Fibroblast of the aortic adventitia (primary cell): ENCODE data around the gene ARFGEF3. TPM values are rescaled to one million over a fixed set of nuclear protein-coding genes. Genes with fewer than 3 reads are reported as not detected.

ENCODE experiments used
- DNase-seq: peaks from one replicate; pipeline ENCODE4 v3.0.0-alpha.2; 2010; ENCODE audit warnings: low read depth
- H3K4me3 ChIP-seq: 2 replicates; pipeline ENCODE4 v1.5.1; 2011; ENCODE audit warnings: low read depth, mild to moderate bottlenecking, control low read depth, low read length, moderate library complexity
- CTCF ChIP-seq: IDR thresholded peaks from 2 replicates; pipeline ENCODE4 v1.5.1; 2011; ENCODE audit warnings: mild to moderate bottlenecking, low read length, control low read depth, inconsistent platforms; ENCODE audit not compliant: insufficient read depth
- total RNA-seq: library from RNA; depleted of rRNA; stranded (reverse); fragments of >200 nt; gene quantifications from 2 replicates; pipeline ENCODE4 v1.2.3, GENCODE V29; 2012; ENCODE audit warnings: low replicate concordance

ARFGEF3 gene
- total RNA-seq, 1 donor, result 0.09 TPM

GRCh38 chr6:138222901-138223546, 61.3 kb downstream of the ARFGEF3 start:
- H3K4me3 ChIP-seq, result no peak overlapping the region
- DNase-seq, result peak; percentile 9
- no peak for TF ChIP-seq CTCF

GRCh38 chr6:138225953-138226352, 64.2 kb downstream of the ARFGEF3 start:
- TF ChIP-seq CTCF, result no peak
- no peak for DNase-seq
- H3K4me3 ChIP-seq, result no peak overlapping the region

DNA sequence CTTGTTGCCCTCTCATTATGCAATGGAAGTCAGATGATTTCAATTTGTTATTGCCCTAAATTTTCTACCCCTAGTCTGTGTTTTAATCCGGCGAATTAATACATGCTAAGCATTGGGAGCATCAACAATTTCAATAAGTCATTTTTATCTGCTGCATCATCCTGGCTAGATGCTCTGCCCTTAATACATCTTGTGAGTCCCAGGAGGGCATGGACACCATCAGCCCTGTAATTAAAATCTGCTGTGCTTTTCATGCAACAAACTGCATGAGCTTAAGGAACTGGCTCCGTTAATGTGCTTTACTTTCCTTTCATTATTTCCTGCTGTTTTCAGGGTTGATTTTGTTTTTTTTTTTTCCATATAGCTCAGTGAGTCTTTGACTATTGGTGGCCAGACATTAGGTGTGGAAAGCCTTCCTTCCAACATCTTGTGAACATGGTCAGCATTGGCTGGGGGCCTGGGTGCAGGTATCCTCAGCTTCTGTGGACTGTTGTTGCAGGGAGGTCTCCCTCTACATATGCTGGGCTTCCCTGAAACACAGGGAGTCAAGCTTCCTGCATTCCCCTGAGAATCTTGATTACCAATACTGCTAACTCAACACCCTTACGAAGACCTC, 65.1 kb downstream of the ARFGEF3 start:
- DNase-seq, result no peak
- no peak overlapping the region for H3K4me3 ChIP-seq
- TF ChIP-seq CTCF, result no peak

DNA sequence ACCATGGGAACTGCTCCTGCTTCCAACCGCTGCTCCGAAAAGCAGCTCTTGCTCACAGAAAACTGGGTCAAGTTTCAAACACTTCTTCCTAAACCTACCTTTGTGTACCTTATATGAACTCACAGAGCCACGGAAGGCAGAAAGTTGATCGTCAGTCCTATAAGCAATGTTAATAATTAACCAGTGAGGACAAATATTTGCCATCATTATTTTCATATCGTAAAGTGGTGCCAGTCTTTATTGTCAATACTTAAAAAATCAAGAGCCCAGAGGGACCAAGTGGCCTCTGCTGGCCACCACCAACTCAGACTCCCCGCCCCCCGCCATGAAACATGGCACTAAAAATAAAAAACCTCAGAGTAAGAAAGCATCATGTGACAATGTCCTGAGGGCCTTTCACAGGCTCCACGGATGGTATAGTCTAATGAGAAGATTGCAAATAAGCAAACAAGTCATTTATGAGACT, 65.6 kb downstream of the ARFGEF3 start:
- no peak for TF ChIP-seq CTCF
- DNase-seq, result no peak
- H3K4me3 ChIP-seq, result no peak overlapping the region

- no peak for TF ChIP-seq CTCF
- DNase-seq, result no peak
- H3K4me3 ChIP-seq, result no peak overlapping the region
These were observed 67.3 kb downstream of the ARFGEF3 start for GRCh38 chr6:138229072-138229471.

DNA sequence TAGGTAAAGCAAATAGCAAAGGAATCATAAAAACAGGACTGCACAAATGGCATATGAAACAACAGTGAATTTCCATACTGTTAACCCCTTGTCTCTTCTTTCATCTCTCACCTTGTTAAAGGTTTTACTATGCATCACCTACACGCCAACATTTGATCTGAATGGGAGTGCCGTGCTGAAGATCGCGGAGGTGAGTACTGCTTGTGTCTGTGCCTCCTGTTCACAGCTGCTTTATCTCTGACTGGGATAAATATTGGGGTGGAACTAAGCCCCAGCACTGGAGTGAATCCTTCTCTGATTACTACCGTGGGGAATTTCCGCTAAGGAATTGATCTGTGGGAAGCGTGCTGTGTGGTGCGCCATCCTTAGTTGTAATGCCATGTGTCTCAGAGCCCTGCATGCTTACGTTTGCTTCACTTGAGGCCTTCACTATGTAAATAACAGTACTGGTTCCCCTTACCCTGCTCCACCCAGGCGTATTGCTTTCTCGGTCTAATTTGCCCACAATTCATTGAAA, 68.0 kb downstream of the ARFGEF3 start:
- no peak for DNase-seq
- no peak for TF ChIP-seq CTCF
- H3K4me3 ChIP-seq, result no peak overlapping the region
